GM12878 (cell line): ENCODE results near the gene TTLL13.

Experiments
- CEBPB ChIP-seq, 2 experiments: fragments of 150-350 bp in 1 of 2; IDR thresholded peaks; 2 replicates each; pipeline ENCODE4 v1.6.1; 2012 to 2014; ENCODE audit warnings: low read depth in 2 of 2, low read length in 2 of 2, borderline replicate concordance in 1 of 2, inconsistent platforms in 1 of 2
- ETV6 ChIP-seq, 2 experiments: fragments of 450-650 bp in 1 of 2; IDR thresholded peaks in 1 of 2; conservative IDR thresholded peaks in 1 of 2; 2 replicates each; pipeline ENCODE4 v1.6.1; 2014; ENCODE audit warnings: antibody characterized with exemption in 1 of 2, borderline replicate concordance in 1 of 2, low read depth in 1 of 2, mild to moderate bottlenecking in 1 of 2, moderate library complexity in 1 of 2
- KDM1A ChIP-seq: fragments of 200-600 bp; sonication (generic); IDR thresholded peaks from 2 replicates; pipeline ENCODE4 v1.6.1; 2016; ENCODE audit warnings: borderline replicate concordance
- POLR2AphosphoS5 ChIP-seq: IDR thresholded peaks from 2 replicates; pipeline ENCODE4 v1.6.1; 2011; ENCODE audit warnings: mild to moderate bottlenecking, low read length, inconsistent platforms
- YY1 ChIP-seq: IDR thresholded peaks from 2 replicates; pipeline ENCODE4 v1.6.1; 2011; ENCODE audit warnings: low read depth, mild to moderate bottlenecking, low read length
- TF ChIP-seq, protein P1 (sequence below), 3 experiments: IDR thresholded peaks in 2 of 3; conservative IDR thresholded peaks in 1 of 3; 2 replicates each; pipeline ENCODE4 v1.5.1; 2011; ENCODE audit warnings: low read depth in 3 of 3, low read length in 3 of 3, mild to moderate bottlenecking in 3 of 3, control low read depth in 2 of 3, moderate library complexity in 2 of 3, inconsistent platforms in 1 of 3, mixed read lengths in 1 of 3; ENCODE audit not compliant: control insufficient read depth in 2 of 3, insufficient read depth in 1 of 3; ENCODE audit errors: extremely low read depth in 1 of 3

DNA sequence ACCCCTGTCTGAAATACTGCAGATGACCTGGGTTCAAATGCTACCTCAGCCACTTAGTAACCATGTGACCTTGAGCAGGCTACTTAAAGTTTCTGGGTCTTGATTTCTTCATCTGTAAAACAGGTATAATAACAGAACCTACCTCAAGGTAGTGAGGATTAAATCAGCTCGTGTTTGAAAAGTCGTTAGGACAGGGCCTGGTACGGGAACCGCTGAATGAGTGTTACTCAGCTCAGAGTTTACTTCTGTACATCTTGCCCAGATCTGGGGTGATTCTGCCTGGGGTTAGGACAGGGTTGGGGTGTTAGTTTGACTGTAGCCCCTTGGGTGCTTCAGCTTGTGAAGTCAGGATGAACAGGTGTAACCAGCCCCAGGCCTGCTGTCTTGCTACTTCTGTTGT lies 46.4 kb upstream of the TTLL13 start:
- TF ChIP-seq, protein P1, sequence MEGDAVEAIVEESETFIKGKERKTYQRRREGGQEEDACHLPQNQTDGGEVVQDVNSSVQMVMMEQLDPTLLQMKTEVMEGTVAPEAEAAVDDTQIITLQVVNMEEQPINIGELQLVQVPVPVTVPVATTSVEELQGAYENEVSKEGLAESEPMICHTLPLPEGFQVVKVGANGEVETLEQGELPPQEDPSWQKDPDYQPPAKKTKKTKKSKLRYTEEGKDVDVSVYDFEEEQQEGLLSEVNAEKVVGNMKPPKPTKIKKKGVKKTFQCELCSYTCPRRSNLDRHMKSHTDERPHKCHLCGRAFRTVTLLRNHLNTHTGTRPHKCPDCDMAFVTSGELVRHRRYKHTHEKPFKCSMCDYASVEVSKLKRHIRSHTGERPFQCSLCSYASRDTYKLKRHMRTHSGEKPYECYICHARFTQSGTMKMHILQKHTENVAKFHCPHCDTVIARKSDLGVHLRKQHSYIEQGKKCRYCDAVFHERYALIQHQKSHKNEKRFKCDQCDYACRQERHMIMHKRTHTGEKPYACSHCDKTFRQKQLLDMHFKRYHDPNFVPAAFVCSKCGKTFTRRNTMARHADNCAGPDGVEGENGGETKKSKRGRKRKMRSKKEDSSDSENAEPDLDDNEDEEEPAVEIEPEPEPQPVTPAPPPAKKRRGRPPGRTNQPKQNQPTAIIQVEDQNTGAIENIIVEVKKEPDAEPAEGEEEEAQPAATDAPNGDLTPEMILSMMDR (IDR thresholded peaks at IDR 0.05 in 2 of 3, conservative IDR thresholded peaks at IDR 0.05 in 1 of 3; ENCODE audit: control insufficient read depth in 2 of 3, extremely low read depth in 1 of 3, insufficient read depth in 1 of 3, low read depth in 3 of 3, low read length in 3 of 3), result no peak
- TF ChIP-seq ETV6 (conservative IDR thresholded peaks at IDR 0.05 in 1 of 2, IDR thresholded peaks at IDR 0.05 in 1 of 2; ENCODE audit: borderline replicate concordance in 1 of 2, low read depth in 1 of 2) (no peak), YY1 (no peak), POLR2AphosphoS5 (no peak), KDM1A (no peak), CEBPB (IDR thresholded peaks at IDR 0.05; ENCODE audit: borderline replicate concordance in 1 of 2, low read depth in 2 of 2, low read length in 2 of 2) (no peak)
